ENCODE results near the gene LAX1. TPM values are rescaled to one million over a fixed set of nuclear protein-coding genes. Genes with fewer than 3 reads are reported as not detected.

The LAX1 gene
- total and polyA plus RNA-seq, 2 of the 4 experiments (the other 2 are of a cell fraction) = 0.03 TPM; not detected in 1

DNA sequence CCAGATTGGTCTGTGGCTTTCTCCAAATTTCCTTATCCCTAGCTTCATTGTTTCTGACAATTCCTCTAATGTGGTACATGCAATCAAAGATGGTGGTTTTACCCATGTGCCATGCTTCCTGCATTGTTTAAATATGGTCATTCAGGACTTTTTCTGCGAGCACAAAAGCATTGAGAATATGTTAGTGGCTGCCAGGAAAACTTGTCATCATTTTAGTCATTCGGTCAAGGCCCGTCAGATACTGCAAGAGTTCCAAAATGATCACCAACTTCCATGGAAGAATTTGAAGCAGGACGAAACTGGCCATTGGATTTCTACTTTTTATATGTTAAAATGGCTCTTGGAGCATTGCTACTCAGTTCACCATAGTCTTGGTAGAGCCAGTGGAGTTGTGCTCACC is 34.2 kb downstream of the LAX1 start:
- Histone ChIP-seq H3K23ac (ENCODE audit: low read depth, low read length) (no peak overlapping the region), H3K9ac (ENCODE audit: low read depth, low read length) (no peak overlapping the region), H3K79me1 (ENCODE audit: low read depth in 1 of 2, low read length in 2 of 2) (peaks cover 10 to 56% of the 10 kb centered on the region in 2 experiments; a peak in 3 of 4 replicates), H3K4me2 (ENCODE audit: low read depth, low read length) (no peak overlapping the region), H2BK120ac (ENCODE audit: low read depth, low read length) (no peak overlapping the region), H3K4me1 (ENCODE audit: control insufficient read depth, insufficient read depth, low read length) (peaks cover 12% of the 10 kb centered on the region), H3K4me3 (ENCODE audit: insufficient read depth, low read depth, low read length) (no peak overlapping the region), H3K27me3 (ENCODE audit: control insufficient read depth, insufficient read depth, low read length) (no peaks in the 10 kb centered on the region), H3K4ac (ENCODE audit: low read depth, low read length) (no peak overlapping the region), H3K56ac (ENCODE audit: extremely low read depth, insufficient read depth, low read length) (no peak overlapping the region), H3K9me3 (ENCODE audit: control insufficient read depth, insufficient read depth, low read length) (no peaks in the 10 kb centered on the region), H3K14ac (replicated peaks; ENCODE audit: low read depth, low read length) (no peak overlapping the region), H3K9me1 (ENCODE audit: insufficient read depth, low read length) (peaks cover 17% of the 10 kb centered on the region), H2AK9ac (replicated peaks; ENCODE audit: low read depth, low read length, poor library complexity) (no peak overlapping the region), H4K8ac (ENCODE audit: low read depth in 2 of 2, low read length in 2 of 2) (no peak overlapping the region), H2AFZ (replicated peaks; ENCODE audit: low read length, poor library complexity) (no peak overlapping the region), H2BK20ac (ENCODE audit: low read depth, low read length) (no peak overlapping the region), H2BK15ac (ENCODE audit: low read depth, low read length) (no peak overlapping the region), H2BK5ac (ENCODE audit: low read depth, low read length, poor library complexity, severe bottlenecking) (no peak overlapping the region), H2AK5ac (ENCODE audit: low read depth, low read length) (no peak overlapping the region), H3K27ac (ENCODE audit: insufficient read depth, low read length) (no peak overlapping the region), H4K5ac (ENCODE audit: low read depth, low read length) (no peak overlapping the region), H4K91ac (ENCODE audit: insufficient read depth, low read depth, low read length) (no peak overlapping the region), H3K18ac (ENCODE audit: low read depth, low read length) (no peak overlapping the region), H4K20me1 (ENCODE audit: insufficient read depth, low read length) (peaks cover 65% of the 10 kb centered on the region), H3K36me3 (ENCODE audit: control insufficient read depth, insufficient read depth, low read length) (peaks cover 20% of the 10 kb centered on the region)
- intact Hi-C loops (cut with micrococcal nuclease) (loop anchor here (5.0 kb wide), 1 partner anchor 242 kb away; no protein-coding TSS in a partner anchor), in situ Hi-C loops (cut with MboI; ENCODE audit: low sequenced_read_pairs) (no loop called here), dilution Hi-C loops (cut with HindIII; ENCODE audit: low sequenced_read_pairs, unreplicated experiment) (no loop called here)
- TF ChIP-seq, protein P1, sequence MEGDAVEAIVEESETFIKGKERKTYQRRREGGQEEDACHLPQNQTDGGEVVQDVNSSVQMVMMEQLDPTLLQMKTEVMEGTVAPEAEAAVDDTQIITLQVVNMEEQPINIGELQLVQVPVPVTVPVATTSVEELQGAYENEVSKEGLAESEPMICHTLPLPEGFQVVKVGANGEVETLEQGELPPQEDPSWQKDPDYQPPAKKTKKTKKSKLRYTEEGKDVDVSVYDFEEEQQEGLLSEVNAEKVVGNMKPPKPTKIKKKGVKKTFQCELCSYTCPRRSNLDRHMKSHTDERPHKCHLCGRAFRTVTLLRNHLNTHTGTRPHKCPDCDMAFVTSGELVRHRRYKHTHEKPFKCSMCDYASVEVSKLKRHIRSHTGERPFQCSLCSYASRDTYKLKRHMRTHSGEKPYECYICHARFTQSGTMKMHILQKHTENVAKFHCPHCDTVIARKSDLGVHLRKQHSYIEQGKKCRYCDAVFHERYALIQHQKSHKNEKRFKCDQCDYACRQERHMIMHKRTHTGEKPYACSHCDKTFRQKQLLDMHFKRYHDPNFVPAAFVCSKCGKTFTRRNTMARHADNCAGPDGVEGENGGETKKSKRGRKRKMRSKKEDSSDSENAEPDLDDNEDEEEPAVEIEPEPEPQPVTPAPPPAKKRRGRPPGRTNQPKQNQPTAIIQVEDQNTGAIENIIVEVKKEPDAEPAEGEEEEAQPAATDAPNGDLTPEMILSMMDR (conservative IDR thresholded peaks at IDR 0.05; ENCODE audit: low read depth, low read length) = no peak
- TF ChIP-seq RFX5 (IDR thresholded peaks at IDR 0.05; ENCODE audit: low read depth, low read length) = no peak
- no peak for TF ChIP-seq BHLHE40 (IDR thresholded peaks at IDR 0.05; ENCODE audit: low read depth, low read length)
- TF ChIP-seq SMC3 (IDR thresholded peaks at IDR 0.05; ENCODE audit: low read depth, low read length) = no peak
- no peak for TF ChIP-seq POLR2A (IDR thresholded peaks at IDR 0.05; ENCODE audit: low read depth, low read length)
- TF ChIP-seq MXI1 (IDR thresholded peaks at IDR 0.05; ENCODE audit: borderline replicate concordance, low read depth, low read length) = no peak
- 82% methylated on average over 3 of the region's 4 CpGs; no CpG with 5 or more reads in 1 of the 2 experiments for WGBS, 2 experiments (ENCODE audit: extremely low coverage in 2 of 2, insufficient read length in 1 of 2)
- POLR2A ChIA-PET (ENCODE audit: unreplicated experiment) = no interaction called here
- DNase-seq = no peak
- CTCF ChIA-PET = no interaction called here
- ATAC-seq (ENCODE audit: low read depth) = no peak
- no TSS peak for BruUV-seq (replicated peaks)
